OCI-M1 (cell line): ENCODE data around the gene BNC2.

Source experiments
- DNase-seq: peaks from one replicate; lab custom pipeline; 2025; lab: John Stamatoyannopoulos, UW

Gene BNC2

DNA sequence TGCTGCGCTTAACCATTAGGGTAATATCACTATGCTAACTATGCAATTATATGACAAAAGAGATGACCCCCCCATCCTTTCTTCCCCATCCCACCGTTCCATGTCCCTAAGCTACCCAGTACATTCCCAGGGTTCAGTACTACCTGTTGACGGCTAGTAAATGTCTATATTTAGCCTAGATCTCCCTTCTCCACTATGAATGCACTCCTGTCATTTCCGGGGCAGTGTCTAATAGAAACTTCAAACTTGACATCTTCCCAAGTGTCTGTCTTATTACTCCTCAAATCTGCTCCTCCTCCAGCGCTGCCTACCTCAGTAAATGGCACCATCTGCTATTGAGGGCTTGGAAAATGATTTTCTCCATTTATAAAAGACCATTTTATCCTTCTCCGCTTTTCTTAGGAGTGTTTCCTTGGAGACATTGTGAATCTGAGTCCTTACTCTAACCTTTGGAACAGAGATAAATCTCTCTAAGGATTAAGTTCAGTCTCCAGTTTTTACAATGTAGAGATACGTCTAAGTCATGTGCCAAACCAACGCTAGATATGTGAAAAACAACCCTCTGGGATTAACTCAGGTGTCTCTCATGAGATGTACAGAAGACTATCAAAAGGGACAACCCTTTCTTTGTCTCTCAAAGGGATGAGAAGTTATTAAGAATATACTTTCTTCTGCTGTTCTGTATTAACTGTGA, 114.9 kb downstream of the BNC2 start:
- DNase-seq: no peak

- DNase-seq: no peak
Measured at GRCh38 chr9:16754662-16755061, 115.8 kb downstream of the BNC2 start.

DNA sequence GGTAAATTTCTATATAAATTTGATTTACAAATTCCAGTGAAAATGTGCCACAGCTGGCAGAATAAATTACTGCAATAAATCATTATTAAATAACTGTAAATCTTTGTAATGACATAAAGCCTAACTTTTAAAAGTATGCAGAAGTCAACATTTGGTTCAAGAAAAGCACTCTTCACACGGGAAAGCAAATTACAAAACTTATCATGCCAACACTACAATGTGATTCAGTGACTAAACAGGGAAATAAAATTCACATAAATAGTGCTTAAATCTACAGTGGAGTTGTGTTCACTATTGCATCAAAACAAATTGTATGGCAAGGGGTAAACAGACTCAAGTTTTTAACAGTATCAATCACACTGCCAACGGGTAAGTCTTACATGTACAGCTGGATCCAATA, 117.2 kb downstream of the BNC2 start:
- DNase-seq: no peak

GRCh38 chr9:16752601-16753000, 117.9 kb downstream of the BNC2 start:
- DNase-seq: no peak

DNA sequence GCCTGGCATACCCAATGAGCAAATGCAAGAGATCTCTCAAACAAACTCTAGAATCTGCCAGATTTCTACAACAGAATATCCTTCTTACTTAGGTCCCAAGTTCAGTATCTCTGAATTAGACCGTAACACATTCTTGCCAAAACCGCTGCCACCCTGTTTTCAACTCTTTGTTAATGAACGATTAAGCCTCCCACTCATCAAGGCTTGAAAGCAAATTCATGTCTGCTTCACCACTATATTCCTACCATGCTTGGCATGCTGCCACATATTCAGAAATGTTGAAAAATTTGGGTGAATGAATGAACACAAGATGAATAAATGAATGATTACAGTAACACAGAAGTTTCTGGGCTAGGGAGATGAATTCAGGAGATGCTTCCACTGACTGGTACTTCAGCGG, 119.9 kb downstream of the BNC2 start:
- DNase-seq: no peak

DNA sequence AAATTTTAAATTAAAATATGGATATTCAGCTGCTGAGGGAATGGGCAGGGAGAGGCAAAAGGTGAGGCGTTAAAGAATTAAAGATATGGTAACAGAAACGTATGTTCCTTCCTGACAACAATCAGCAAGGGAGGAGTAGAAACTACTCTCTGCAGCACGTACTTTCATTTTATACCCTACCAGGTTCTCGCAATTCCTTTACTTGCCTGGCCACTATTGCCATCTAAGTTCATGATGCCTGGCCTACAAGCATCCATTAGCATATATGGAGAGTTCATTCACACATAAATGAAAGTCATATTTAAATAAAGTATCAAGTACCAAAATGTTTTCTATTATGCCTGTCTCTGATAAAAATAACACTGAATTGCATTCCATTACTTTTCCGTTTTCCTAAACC, 125.1 kb downstream of the BNC2 start:
- DNase-seq: no peak

- DNase-seq: no peak
Measured at GRCh38 chr9:16744394-16744793, 126.1 kb downstream of the BNC2 start.

GRCh38 chr9:16743375-16743774, 127.1 kb downstream of the BNC2 start:
- DNase-seq: no peak

GRCh38 chr9:16735001-16735400, 135.5 kb downstream of the BNC2 start:
- DNase-seq: no peak

- no peak for DNase-seq
Measured at GRCh38 chr9:16732546-16732945, 137.9 kb downstream of the BNC2 start.

- DNase-seq: no peak
Measured at GRCh38 chr9:16730162-16730561, 140.3 kb downstream of the BNC2 start.

DNA sequence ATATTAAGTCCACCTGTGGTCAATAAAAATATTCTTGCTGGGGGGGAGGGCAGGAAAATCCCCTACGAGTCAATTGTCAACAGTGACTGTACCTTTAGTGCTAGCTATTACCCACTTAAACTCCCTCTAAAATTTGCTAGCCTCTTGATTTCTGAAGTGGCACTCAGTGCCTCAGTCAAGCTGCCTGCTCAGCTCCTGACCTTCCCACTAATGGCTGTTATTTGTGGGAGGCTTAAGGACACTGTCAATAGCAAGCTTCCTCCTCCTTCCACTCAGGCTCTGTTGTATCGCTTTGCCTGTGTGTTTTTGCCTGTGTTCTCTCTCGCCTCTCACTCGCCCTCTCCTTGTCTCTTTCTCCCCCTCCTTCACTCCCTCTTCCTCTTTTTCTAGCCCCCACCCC, 140.8 kb downstream of the BNC2 start:
- no peak for DNase-seq

DNA sequence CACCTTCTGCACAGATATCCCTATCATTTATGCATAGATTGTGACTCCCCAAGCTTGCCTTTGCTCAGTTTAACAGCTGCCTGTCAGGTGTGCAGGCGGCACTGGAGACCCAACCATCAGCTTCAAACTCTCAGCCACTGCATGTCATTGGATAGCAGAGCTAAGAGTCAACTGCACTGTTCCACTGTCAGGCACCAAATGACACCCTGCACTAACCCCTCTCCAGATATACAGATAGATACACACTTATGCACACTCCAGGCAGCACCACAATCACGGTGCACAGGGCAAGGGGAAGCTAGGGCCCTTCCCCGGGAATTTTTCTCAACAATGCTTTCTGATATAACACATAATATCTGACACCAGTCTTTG, 142.3 kb downstream of the BNC2 start:
- DNase-seq: no peak

GRCh38 chr9:16727452-16728136, 142.9 kb downstream of the BNC2 start:
- DNase-seq: no peak

GRCh38 chr9:16726718-16727451, 143.6 kb downstream of the BNC2 start:
- DNase-seq: peak; percentile 8

GRCh38 chr9:16726029-16726428, 144.4 kb downstream of the BNC2 start:
- no peak for DNase-seq

DNA sequence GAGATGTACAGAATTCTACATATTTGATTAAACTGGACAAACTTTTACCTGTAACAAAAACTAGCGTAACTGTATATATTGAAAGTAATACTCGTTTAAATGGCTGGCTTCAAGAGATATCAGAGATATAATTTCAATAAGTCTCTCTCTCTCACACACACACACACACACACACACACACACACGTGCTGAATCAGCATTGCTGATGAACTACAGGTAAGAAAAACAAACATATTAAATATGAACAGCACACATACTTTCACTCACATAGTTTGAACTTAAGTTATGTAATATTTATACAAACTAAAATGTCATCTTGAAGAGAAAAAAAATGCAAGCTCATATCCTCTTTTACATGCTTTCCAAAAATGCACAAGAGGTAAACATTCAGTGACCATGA, 145.4 kb downstream of the BNC2 start:
- no peak for DNase-seq

DNA sequence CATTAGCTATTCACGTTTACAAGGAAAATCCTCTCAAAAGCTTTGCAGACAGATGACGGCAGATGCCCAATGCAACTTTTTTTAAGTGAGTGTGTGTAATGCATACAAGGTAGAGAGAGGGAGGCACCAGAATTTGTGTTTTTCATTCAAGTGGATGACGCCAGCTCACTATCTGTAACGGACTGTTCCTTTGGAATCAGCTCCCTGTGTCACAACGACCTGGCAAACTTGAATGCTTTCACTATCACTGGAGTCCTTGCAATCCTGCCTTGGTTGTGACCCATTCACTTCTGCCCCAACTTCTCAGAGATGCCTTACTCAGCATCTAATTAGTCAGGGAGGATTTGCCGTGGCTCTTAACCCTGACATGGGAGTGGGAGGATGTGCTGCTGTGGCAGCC, 148.5 kb downstream of the BNC2 start:
- DNase-seq: no peak

- no peak for DNase-seq
Measured at GRCh38 chr9:16720386-16720785, 150.1 kb downstream of the BNC2 start.

DNA sequence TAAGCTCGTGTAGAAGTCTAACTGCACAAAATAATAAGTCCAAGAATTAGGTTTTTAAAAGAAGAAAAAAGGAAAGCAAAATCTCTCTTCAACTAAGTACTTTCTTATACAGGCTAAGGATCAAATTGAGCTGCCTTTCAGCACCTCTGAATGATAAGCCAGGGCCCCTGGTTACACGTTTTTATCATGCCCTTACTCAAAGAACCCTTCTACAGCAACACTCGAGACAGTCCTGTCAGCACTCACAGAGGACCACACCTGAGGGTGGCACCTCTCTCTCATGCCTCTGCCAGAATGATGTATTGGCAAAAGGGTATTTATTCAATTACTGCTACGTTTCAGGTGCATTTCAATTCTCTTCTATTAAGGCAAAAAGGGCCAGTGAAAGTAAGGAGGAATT, 150.5 kb downstream of the BNC2 start:
- no peak for DNase-seq

GRCh38 chr9:16718952-16719351, 151.5 kb downstream of the BNC2 start:
- DNase-seq: no peak

- no peak for DNase-seq
Measured at GRCh38 chr9:16718296-16718695, 152.2 kb downstream of the BNC2 start.

DNA sequence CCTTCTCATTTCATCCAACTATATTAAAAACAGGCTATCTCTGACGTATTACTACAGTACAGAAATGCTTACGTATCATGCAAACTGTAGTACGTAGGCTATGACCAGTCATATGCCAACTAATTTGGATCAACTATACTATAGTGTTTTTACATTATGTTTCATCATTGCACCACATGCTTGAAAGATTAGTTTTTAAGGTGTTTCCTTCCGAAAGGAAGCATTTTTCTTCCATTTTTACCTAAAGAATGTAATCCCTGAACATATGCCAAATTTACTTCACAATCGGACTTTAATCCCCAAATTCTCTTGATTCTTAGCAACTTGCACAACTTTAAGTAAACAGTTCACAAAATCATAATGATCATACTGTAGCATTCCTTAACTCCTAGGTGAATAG, 153.9 kb downstream of the BNC2 start:
- DNase-seq: no peak
